ENCODE data around the gene LANCL1. TPM values are rescaled to one million over a fixed set of nuclear protein-coding genes. Genes with fewer than 3 reads are reported as not detected.

Gene LANCL1
- polyA plus RNA-seq, 1 of the 3 experiments (the other 2 are of a cell fraction) = 34.3 TPM

DNA sequence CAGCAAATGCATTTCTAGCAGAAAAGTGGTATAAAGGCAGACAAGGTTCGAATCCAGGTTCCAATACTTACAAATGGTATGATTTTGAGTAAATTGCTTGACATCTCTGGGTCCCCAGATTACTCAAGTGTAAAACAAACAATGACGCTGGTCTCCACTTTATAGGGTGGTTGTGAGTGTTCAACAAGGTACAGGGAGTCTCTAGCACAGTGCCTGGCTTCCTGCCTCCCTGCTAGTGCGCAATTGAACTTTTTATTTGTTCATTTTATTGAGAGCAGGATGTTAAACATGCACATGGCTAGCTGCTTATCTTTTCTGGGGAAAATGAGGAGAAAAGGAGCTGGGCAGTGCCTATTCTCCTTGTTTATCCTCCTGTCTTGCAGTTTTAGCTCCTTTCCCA lies 86.7 kb downstream of the LANCL1 start:
- Histone ChIP-seq H3K4me2 (no peak overlapping the region), H3K27ac (ENCODE audit: low read depth in 2 of 2, low read length in 1 of 2) (no peak overlapping the region), H3K4me1 (ENCODE audit: control insufficient read depth in 1 of 2, insufficient read depth in 2 of 2, low read depth in 1 of 2, low read length in 1 of 2) (no peaks in the 10 kb centered on the region), H4K20me1 (ENCODE audit: insufficient read depth) (no peaks in the 10 kb centered on the region), H3K9ac (no peak overlapping the region), H2AFZ (ENCODE audit: low read depth) (no peak overlapping the region), H3K79me2 (ENCODE audit: insufficient read depth) (no peaks in the 10 kb centered on the region), H3K27me3 (ENCODE audit: insufficient read depth) (no peaks in the 10 kb centered on the region), H3F3A (replicated peaks; ENCODE audit: insufficient read depth) (no peaks in the 10 kb centered on the region), H3K36me3 (replicated peaks in 1 of 2; ENCODE audit: control insufficient read depth in 1 of 2, insufficient read depth in 2 of 2, low read length in 1 of 2) (no peaks in the 10 kb centered on the region), H3K9me3 (no peaks in the 10 kb centered on the region), H3K9me2 (no peaks in the 10 kb centered on the region), H3K4me3 (ENCODE audit: low read depth in 2 of 2, low read length in 1 of 2) (no peak overlapping the region)
- ChIA-PET CTCF (interaction anchor here (0.9 to 1.4 kb wide), 2 partner anchors 9 to 142 kb away, joined by 3 to 6 read pairs; no protein-coding TSS in a partner anchor), POLR2A (no interaction called here)
- no peak for DNase-seq
- no peak for TF ChIP-seq FOSL2 (IDR thresholded peaks at IDR 0.05; ENCODE audit: borderline replicate concordance, low read depth)
- no peak for TF ChIP-seq GABPA (IDR thresholded peaks at IDR 0.05; ENCODE audit: low read depth)
- TF ChIP-seq TAF1 (IDR thresholded peaks at IDR 0.05; ENCODE audit: borderline replicate concordance, low read depth, low read length) = no peak
- no peak for TF ChIP-seq TCF12 (IDR thresholded peaks at IDR 0.05)
- no peak for TF ChIP-seq YY1 (IDR thresholded peaks at IDR 0.05; ENCODE audit: low read depth)
- TF ChIP-seq, protein P1, sequence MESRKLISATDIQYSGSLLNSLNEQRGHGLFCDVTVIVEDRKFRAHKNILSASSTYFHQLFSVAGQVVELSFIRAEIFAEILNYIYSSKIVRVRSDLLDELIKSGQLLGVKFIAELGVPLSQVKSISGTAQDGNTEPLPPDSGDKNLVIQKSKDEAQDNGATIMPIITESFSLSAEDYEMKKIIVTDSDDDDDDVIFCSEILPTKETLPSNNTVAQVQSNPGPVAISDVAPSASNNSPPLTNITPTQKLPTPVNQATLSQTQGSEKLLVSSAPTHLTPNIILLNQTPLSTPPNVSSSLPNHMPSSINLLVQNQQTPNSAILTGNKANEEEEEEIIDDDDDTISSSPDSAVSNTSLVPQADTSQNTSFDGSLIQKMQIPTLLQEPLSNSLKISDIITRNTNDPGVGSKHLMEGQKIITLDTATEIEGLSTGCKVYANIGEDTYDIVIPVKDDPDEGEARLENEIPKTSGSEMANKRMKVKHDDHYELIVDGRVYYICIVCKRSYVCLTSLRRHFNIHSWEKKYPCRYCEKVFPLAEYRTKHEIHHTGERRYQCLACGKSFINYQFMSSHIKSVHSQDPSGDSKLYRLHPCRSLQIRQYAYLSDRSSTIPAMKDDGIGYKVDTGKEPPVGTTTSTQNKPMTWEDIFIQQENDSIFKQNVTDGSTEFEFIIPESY (IDR thresholded peaks at IDR 0.05; ENCODE audit: borderline replicate concordance, low read depth) = no peak
- TF ChIP-seq JUND (IDR thresholded peaks at IDR 0.05) = no peak
- TF ChIP-seq, protein P2, sequence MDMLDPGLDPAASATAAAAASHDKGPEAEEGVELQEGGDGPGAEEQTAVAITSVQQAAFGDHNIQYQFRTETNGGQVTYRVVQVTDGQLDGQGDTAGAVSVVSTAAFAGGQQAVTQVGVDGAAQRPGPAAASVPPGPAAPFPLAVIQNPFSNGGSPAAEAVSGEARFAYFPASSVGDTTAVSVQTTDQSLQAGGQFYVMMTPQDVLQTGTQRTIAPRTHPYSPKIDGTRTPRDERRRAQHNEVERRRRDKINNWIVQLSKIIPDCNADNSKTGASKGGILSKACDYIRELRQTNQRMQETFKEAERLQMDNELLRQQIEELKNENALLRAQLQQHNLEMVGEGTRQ (IDR thresholded peaks at IDR 0.05; ENCODE audit: borderline replicate concordance, low read depth, low read length) = no peak
- TF ChIP-seq RFX5 (IDR thresholded peaks at IDR 0.05; ENCODE audit: low read length) = no peak
- TF ChIP-seq, protein P3, sequence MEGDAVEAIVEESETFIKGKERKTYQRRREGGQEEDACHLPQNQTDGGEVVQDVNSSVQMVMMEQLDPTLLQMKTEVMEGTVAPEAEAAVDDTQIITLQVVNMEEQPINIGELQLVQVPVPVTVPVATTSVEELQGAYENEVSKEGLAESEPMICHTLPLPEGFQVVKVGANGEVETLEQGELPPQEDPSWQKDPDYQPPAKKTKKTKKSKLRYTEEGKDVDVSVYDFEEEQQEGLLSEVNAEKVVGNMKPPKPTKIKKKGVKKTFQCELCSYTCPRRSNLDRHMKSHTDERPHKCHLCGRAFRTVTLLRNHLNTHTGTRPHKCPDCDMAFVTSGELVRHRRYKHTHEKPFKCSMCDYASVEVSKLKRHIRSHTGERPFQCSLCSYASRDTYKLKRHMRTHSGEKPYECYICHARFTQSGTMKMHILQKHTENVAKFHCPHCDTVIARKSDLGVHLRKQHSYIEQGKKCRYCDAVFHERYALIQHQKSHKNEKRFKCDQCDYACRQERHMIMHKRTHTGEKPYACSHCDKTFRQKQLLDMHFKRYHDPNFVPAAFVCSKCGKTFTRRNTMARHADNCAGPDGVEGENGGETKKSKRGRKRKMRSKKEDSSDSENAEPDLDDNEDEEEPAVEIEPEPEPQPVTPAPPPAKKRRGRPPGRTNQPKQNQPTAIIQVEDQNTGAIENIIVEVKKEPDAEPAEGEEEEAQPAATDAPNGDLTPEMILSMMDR (IDR thresholded peaks at IDR 0.05) = no peak
- no peak for TF ChIP-seq MXI1 (IDR thresholded peaks at IDR 0.05; ENCODE audit: low read depth, low read length)
- TF ChIP-seq POLR2AphosphoS5 (IDR thresholded peaks at IDR 0.05; ENCODE audit: low read depth, low read length) = no peak
- TF ChIP-seq SIN3A (IDR thresholded peaks at IDR 0.05; ENCODE audit: borderline replicate concordance, low read depth, low read length) = no peak
- TF ChIP-seq, protein P4, sequence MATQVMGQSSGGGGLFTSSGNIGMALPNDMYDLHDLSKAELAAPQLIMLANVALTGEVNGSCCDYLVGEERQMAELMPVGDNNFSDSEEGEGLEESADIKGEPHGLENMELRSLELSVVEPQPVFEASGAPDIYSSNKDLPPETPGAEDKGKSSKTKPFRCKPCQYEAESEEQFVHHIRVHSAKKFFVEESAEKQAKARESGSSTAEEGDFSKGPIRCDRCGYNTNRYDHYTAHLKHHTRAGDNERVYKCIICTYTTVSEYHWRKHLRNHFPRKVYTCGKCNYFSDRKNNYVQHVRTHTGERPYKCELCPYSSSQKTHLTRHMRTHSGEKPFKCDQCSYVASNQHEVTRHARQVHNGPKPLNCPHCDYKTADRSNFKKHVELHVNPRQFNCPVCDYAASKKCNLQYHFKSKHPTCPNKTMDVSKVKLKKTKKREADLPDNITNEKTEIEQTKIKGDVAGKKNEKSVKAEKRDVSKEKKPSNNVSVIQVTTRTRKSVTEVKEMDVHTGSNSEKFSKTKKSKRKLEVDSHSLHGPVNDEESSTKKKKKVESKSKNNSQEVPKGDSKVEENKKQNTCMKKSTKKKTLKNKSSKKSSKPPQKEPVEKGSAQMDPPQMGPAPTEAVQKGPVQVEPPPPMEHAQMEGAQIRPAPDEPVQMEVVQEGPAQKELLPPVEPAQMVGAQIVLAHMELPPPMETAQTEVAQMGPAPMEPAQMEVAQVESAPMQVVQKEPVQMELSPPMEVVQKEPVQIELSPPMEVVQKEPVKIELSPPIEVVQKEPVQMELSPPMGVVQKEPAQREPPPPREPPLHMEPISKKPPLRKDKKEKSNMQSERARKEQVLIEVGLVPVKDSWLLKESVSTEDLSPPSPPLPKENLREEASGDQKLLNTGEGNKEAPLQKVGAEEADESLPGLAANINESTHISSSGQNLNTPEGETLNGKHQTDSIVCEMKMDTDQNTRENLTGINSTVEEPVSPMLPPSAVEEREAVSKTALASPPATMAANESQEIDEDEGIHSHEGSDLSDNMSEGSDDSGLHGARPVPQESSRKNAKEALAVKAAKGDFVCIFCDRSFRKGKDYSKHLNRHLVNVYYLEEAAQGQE (IDR thresholded peaks at IDR 0.05; ENCODE audit: low read depth, low read length) = no peak
- TF ChIP-seq, protein P5, sequence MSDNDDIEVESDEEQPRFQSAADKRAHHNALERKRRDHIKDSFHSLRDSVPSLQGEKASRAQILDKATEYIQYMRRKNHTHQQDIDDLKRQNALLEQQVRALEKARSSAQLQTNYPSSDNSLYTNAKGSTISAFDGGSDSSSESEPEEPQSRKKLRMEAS (IDR thresholded peaks at IDR 0.05; ENCODE audit: low read depth) = no peak
- TF ChIP-seq NFIC (IDR thresholded peaks at IDR 0.05; ENCODE audit: borderline replicate concordance) = no peak
- WGBS (ENCODE audit: low lambda C conversion rate) = 23% methylated on average over 3 of the region's 3 CpGs

All from SK-N-SH (cell line).